HG03432 (cell line): ENCODE measurements around the gene ADAM10.

Experiments used
- ATAC-seq: cut with Tn5 transposase; IDR thresholded peaks from one replicate; pipeline ENCODE4 v1.9.1; 2021; ENCODE audit warnings: mild to moderate bottlenecking, moderate library complexity; ENCODE audit not compliant: unreplicated experiment

ADAM10 gene

GRCh38 chr15:58538901-58539300, 210.6 kb downstream of the ADAM10 start:
- no peak for ATAC-seq
